Stimulated activated naive CD8-positive, alpha-beta T cell treated with anti-CD3 and anti-CD28 coated beads, Interleukin-15, amount 100 ng/mL, for 72 hours (primary cell): ENCODE data around the gene RHCG.

Source experiments
- ATAC-seq: fragments of 150-1000 bp; cut with Tn5 transposase; 2 replicates; pipeline ENCODE4 v1.10.0; 2021; ENCODE audit warnings: mild to moderate bottlenecking, moderate library complexity
- DNase-seq, 2 donors: peaks; one replicate each; pipeline ENCODE4 v3.0.0; 2021 to 2022
- H3K27ac Mint-ChIP-seq, 2 donors: one replicate each; pipeline ENCODE4 v1.8.0; 2022; ENCODE audit warnings: mild to moderate bottlenecking in 2 of 2, mixed read lengths in 2 of 2, moderate library complexity in 2 of 2
- H3K27me3 Mint-ChIP-seq: one replicate; pipeline ENCODE4 v1.8.0; 2022; ENCODE audit warnings: mixed read lengths
- H3K4me1 Mint-ChIP-seq: one replicate; pipeline ENCODE4 v1.8.0; 2022; ENCODE audit warnings: mild to moderate bottlenecking, mixed read lengths
- H3K4me3 Mint-ChIP-seq, 2 donors: one replicate each; pipeline ENCODE4 v1.8.0; 2022; ENCODE audit warnings: mild to moderate bottlenecking in 2 of 2, mixed read lengths in 2 of 2, moderate library complexity in 1 of 2
- H3K9me3 Mint-ChIP-seq, 2 donors: one replicate each; pipeline ENCODE4 v1.8.0; 2022; ENCODE audit warnings: mixed read lengths in 2 of 2

RHCG gene

GRCh38 chr15:89423981-89424380 lies 72.4 kb downstream of the RHCG start:
- Mint-ChIP-seq H3K27ac (no peak overlapping the region), H3K27me3 (peaks cover 56% of the 10 kb centered on the region), H3K4me1 (no peaks in the 10 kb centered on the region), H3K9me3 (no peaks in the 10 kb centered on the region), H3K4me3 (no peak overlapping the region)
- DNase-seq (no peak), ATAC-seq (no peak)
